GM23338 (cell line): ENCODE results near the gene RMDN3. TPM values are rescaled to one million over a fixed set of nuclear protein-coding genes. Genes with fewer than 3 reads are reported as not detected.

ENCODE experiments used
- ATAC-seq: fragments of 200-7000 bp; cut with Tn5 transposase; 3 replicates; pipeline ENCODE4 v1.9.1; 2020
- DNase-seq: peaks from one replicate; pipeline ENCODE4 v3.0.0-alpha.2; 2015; ENCODE audit warnings: low spot score
- H2AFZ ChIP-seq: fragments of 200-600 bp; sonication (generic); 2 replicates; pipeline ENCODE4 v1.8.0; 2016; ENCODE audit warnings: antibody characterized with exemption, mild to moderate bottlenecking, moderate library complexity
- H3F3A ChIP-seq: fragments of 200-600 bp; sonication (generic); replicated peaks from 2 replicates; pipeline ENCODE4 v1.8.0; 2017; ENCODE audit warnings: antibody characterized with exemption, mixed run types, low read depth
- H3K27ac ChIP-seq: fragments of 200-600 bp; sonication (generic); 2 replicates; pipeline ENCODE4 v1.6.1; 2016; ENCODE audit warnings: low read depth
- H3K27me3 ChIP-seq: fragments of 200-600 bp; sonication (generic); 2 replicates; pipeline ENCODE4 v1.8.0; 2016; ENCODE audit warnings: mild to moderate bottlenecking, mixed run types, moderate library complexity; ENCODE audit not compliant: insufficient read depth
- H3K36me3 ChIP-seq: fragments of 200-600 bp; sonication (generic); 2 replicates; pipeline ENCODE4 v1.8.0; 2016; ENCODE audit warnings: mild to moderate bottlenecking; ENCODE audit not compliant: insufficient read depth
- H3K4me1 ChIP-seq: fragments of 200-600 bp; sonication (generic); 2 replicates; pipeline ENCODE4 v1.8.0; 2016; ENCODE audit warnings: mild to moderate bottlenecking, moderate library complexity; ENCODE audit not compliant: insufficient read depth
- H3K4me2 ChIP-seq: fragments of 200-600 bp; sonication (generic); 2 replicates; pipeline ENCODE4 v1.7.1; 2017; ENCODE audit warnings: mixed run types
- H3K4me3 ChIP-seq: fragments of 200-600 bp; sonication (generic); 2 replicates; pipeline ENCODE4 v1.6.1; 2016; ENCODE audit warnings: mixed run types
- H3K79me2 ChIP-seq: fragments of 200-600 bp; sonication (generic); replicated peaks from 2 replicates; pipeline ENCODE4 v1.8.0; 2017; ENCODE audit warnings: mild to moderate bottlenecking; ENCODE audit not compliant: insufficient read depth
- H3K9me2 ChIP-seq: fragments of 200-600 bp; sonication (generic); 2 replicates; pipeline ENCODE4 v1.8.0; 2017; ENCODE audit not compliant: insufficient read depth
- H4K20me1 ChIP-seq: fragments of 200-600 bp; sonication (generic); replicated peaks from 2 replicates; pipeline ENCODE4 v1.8.0; 2017; ENCODE audit warnings: mild to moderate bottlenecking; ENCODE audit not compliant: insufficient read depth
- H3K27ac Mint-ChIP-seq: 2 replicates; pipeline ENCODE4 v1.8.0; 2020; ENCODE audit warnings: inconsistent platforms, mild to moderate bottlenecking, moderate library complexity, mixed read lengths
- H3K27me3 Mint-ChIP-seq: 3 replicates; pipeline ENCODE4 v1.8.0; 2022; ENCODE audit warnings: low read depth, mild to moderate bottlenecking, moderate library complexity, mixed read lengths, inconsistent platforms; ENCODE audit not compliant: insufficient read depth, poor library complexity
- H3K36me3 Mint-ChIP-seq: 3 replicates; pipeline ENCODE4 v1.8.0; 2021; ENCODE audit warnings: low read depth, mild to moderate bottlenecking, inconsistent platforms, moderate library complexity, mixed read lengths
- H3K4me1 Mint-ChIP-seq: 3 replicates; pipeline ENCODE4 v1.8.0; 2020; ENCODE audit warnings: mild to moderate bottlenecking, inconsistent platforms, mixed read lengths
- H3K4me3 Mint-ChIP-seq: 3 replicates; pipeline ENCODE4 v1.8.0; 2021; ENCODE audit warnings: moderate library complexity, mild to moderate bottlenecking, inconsistent platforms, mixed read lengths
- H3K9me3 Mint-ChIP-seq: 3 replicates; pipeline ENCODE4 v1.8.0; 2020; ENCODE audit warnings: moderate library complexity, mild to moderate bottlenecking, inconsistent platforms, mixed read lengths
- EZH2phosphoT487 ChIP-seq: fragments of 200-600 bp; sonication (generic); IDR thresholded peaks from one replicate; pipeline ENCODE4 v1.8.1; 2018; ENCODE audit warnings: antibody characterized with exemption; ENCODE audit not compliant: unreplicated experiment
- JUNB ChIP-seq: IDR thresholded peaks from one replicate; pipeline ENCODE4 v1.6.1; 2016; ENCODE audit warnings: antibody characterized with exemption; ENCODE audit not compliant: unreplicated experiment
- NANOG ChIP-seq: IDR thresholded peaks from 2 replicates; pipeline ENCODE4 v1.6.1; 2016; ENCODE audit warnings: antibody characterized with exemption, borderline replicate concordance
- POLR2AphosphoS5 ChIP-seq: IDR thresholded peaks from 2 replicates; pipeline ENCODE4 v1.6.1; 2016; ENCODE audit warnings: antibody characterized with exemption, low read depth
- STAT1 ChIP-seq: IDR thresholded peaks from one replicate; pipeline ENCODE4 v1.6.1; 2016; ENCODE audit warnings: antibody characterized with exemption; ENCODE audit not compliant: unreplicated experiment
- ZNF114 ChIP-seq: fragments of 250-450 bp; sonication (Bioruptor Pico); IDR thresholded peaks from 2 replicates; pipeline ENCODE4 v1.5.0; 2020; ENCODE audit warnings: mild to moderate bottlenecking, moderate library complexity
- ZNF331 ChIP-seq: fragments of 250-450 bp; sonication (Bioruptor Pico); IDR thresholded peaks from 2 replicates; pipeline ENCODE4 v1.5.0; 2020; ENCODE audit warnings: low read depth, mild to moderate bottlenecking, moderate library complexity
- polyA plus RNA-seq: library from polyadenylated mRNA; unstranded; fragments of >200 nt; fragmentation: Nextera tagmentation; extraction: Ambion mirVana; gene quantifications from 2 replicates; pipeline ENCODE4 v1.2.1, GENCODE V29; 2016
- total RNA-seq: library from RNA; depleted of rRNA; stranded (reverse); fragments of >200 nt; shearing (Covaris generic); gene quantifications from 2 replicates; pipeline ENCODE4 v1.2.3, GENCODE V29; 2014
- TF ChIP-seq, protein P1 (sequence below): IDR thresholded peaks from one replicate; pipeline ENCODE4 v1.6.1; 2018; ENCODE audit warnings: antibody characterized with exemption; ENCODE audit not compliant: unreplicated experiment
- TF ChIP-seq, protein P2 (sequence below): fragments of 250-450 bp; sonication (Bioruptor Pico); IDR thresholded peaks from 2 replicates; pipeline ENCODE4 v1.5.0; 2020; ENCODE audit warnings: mild to moderate bottlenecking, moderate library complexity
- TF ChIP-seq, protein P3 (sequence below): IDR thresholded peaks from 2 replicates; pipeline ENCODE4 v1.6.1; 2016; ENCODE audit warnings: antibody characterized with exemption
- TF ChIP-seq, protein P4 (sequence below), 2 experiments: fragments of 200-600 bp in 1 of 2; sonication (generic) in 1 of 2; conservative IDR thresholded peaks; 2 replicates each; pipeline versions ENCODE4 v1.5.1 to v1.6.1; 2016 to 2017; ENCODE audit warnings: antibody characterized with exemption in 2 of 2, low read depth in 2 of 2, mild to moderate bottlenecking in 2 of 2, moderate library complexity in 1 of 2

The RMDN3 gene
- total and polyA plus RNA-seq, 2 experiments from 2014 or later: 15.6 to 17.0 TPM

DNA sequence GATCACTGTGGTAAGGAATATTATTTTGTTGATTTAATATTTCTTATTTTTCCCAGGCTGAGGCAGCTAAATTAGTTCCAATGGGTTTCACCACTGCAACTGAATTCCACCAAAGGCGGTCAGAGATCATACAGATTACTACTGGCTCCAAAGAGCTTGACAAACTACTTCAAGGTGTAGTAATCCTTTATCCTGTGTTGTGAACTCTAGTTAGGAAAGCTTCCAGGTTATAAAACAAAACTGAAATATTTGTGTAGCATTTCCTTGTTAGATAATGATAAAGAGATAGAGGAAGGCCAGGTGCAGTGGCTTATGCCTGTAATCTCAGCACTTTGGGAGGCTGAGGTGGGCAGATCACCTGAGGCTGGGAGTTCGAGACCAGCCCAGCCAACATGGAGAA is 48.9 kb downstream of the RMDN3 start:
- H3K27ac Mint-ChIP-seq: no peak overlapping the region
- H3F3A ChIP-seq: 0 out of 2 replicates have a peak, but pooled peaks cover 2% of the 10 kb centered on the region
- H3K27me3 ChIP-seq: no peaks in the 10 kb centered on the region
- H3K4me3 Mint-ChIP-seq: no peak overlapping the region
- H3K4me2 ChIP-seq: no peak overlapping the region
- peaks cover 68% of the 10 kb centered on the region for H3K36me3 Mint-ChIP-seq
- H3K4me1 ChIP-seq: no peaks in the 10 kb centered on the region
- no peaks in the 10 kb centered on the region for H3K9me3 Mint-ChIP-seq
- TF ChIP-seq, protein P1, sequence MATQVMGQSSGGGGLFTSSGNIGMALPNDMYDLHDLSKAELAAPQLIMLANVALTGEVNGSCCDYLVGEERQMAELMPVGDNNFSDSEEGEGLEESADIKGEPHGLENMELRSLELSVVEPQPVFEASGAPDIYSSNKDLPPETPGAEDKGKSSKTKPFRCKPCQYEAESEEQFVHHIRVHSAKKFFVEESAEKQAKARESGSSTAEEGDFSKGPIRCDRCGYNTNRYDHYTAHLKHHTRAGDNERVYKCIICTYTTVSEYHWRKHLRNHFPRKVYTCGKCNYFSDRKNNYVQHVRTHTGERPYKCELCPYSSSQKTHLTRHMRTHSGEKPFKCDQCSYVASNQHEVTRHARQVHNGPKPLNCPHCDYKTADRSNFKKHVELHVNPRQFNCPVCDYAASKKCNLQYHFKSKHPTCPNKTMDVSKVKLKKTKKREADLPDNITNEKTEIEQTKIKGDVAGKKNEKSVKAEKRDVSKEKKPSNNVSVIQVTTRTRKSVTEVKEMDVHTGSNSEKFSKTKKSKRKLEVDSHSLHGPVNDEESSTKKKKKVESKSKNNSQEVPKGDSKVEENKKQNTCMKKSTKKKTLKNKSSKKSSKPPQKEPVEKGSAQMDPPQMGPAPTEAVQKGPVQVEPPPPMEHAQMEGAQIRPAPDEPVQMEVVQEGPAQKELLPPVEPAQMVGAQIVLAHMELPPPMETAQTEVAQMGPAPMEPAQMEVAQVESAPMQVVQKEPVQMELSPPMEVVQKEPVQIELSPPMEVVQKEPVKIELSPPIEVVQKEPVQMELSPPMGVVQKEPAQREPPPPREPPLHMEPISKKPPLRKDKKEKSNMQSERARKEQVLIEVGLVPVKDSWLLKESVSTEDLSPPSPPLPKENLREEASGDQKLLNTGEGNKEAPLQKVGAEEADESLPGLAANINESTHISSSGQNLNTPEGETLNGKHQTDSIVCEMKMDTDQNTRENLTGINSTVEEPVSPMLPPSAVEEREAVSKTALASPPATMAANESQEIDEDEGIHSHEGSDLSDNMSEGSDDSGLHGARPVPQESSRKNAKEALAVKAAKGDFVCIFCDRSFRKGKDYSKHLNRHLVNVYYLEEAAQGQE: no peak
- TF ChIP-seq POLR2AphosphoS5 (no peak), EZH2phosphoT487 (no peak), JUNB (no peak), STAT1 (no peak), ZNF114 (no peak), NANOG (no peak), ZNF331 (CRISPR knock-in tag) (no peak)
- TF ChIP-seq, protein P2, sequence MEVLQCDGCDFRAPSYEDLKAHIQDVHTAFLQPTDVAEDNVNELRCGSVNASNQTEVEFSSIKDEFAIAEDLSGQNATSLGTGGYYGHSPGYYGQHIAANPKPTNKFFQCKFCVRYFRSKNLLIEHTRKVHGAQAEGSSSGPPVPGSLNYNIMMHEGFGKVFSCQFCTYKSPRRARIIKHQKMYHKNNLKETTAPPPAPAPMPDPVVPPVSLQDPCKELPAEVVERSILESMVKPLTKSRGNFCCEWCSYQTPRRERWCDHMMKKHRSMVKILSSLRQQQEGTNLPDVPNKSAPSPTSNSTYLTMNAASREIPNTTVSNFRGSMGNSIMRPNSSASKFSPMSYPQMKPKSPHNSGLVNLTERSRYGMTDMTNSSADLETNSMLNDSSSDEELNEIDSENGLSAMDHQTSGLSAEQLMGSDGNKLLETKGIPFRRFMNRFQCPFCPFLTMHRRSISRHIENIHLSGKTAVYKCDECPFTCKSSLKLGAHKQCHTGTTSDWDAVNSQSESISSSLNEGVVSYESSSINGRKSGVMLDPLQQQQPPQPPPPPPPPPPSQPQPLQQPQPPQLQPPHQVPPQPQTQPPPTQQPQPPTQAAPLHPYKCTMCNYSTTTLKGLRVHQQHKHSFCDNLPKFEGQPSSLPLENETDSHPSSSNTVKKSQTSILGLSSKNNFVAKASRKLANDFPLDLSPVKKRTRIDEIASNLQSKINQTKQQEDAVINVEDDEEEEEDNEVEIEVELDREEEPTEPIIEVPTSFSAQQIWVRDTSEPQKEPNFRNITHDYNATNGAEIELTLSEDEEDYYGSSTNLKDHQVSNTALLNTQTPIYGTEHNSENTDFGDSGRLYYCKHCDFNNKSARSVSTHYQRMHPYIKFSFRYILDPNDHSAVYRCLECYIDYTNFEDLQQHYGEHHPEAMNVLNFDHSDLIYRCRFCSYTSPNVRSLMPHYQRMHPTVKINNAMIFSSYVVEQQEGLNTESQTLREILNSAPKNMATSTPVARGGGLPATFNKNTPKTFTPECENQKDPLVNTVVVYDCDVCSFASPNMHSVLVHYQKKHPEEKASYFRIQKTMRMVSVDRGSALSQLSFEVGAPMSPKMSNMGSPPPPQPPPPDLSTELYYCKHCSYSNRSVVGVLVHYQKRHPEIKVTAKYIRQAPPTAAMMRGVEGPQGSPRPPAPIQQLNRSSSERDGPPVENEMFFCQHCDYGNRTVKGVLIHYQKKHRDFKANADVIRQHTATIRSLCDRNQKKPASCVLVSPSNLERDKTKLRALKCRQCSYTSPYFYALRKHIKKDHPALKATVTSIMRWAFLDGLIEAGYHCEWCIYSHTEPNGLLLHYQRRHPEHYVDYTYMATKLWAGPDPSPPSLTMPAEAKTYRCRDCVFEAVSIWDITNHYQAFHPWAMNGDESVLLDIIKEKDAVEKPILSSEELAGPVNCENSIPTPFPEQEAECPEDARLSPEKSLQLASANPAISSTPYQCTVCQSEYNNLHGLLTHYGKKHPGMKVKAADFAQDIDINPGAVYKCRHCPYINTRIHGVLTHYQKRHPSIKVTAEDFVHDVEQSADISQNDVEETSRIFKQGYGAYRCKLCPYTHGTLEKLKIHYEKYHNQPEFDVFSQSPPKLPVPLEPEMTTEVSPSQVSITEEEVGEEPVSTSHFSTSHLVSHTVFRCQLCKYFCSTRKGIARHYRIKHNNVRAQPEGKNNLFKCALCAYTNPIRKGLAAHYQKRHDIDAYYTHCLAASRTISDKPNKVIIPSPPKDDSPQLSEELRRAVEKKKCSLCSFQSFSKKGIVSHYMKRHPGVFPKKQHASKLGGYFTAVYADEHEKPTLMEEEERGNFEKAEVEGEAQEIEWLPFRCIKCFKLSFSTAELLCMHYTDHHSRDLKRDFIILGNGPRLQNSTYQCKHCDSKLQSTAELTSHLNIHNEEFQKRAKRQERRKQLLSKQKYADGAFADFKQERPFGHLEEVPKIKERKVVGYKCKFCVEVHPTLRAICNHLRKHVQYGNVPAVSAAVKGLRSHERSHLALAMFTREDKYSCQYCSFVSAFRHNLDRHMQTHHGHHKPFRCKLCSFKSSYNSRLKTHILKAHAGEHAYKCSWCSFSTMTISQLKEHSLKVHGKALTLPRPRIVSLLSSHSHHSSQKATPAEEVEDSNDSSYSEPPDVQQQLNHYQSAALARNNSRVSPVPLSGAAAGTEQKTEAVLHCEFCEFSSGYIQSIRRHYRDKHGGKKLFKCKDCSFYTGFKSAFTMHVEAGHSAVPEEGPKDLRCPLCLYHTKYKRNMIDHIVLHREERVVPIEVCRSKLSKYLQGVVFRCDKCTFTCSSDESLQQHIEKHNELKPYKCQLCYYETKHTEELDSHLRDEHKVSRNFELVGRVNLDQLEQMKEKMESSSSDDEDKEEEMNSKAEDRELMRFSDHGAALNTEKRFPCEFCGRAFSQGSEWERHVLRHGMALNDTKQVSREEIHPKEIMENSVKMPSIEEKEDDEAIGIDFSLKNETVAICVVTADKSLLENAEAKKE (CRISPR knock-in tag): no peak
- TF ChIP-seq, protein P3, sequence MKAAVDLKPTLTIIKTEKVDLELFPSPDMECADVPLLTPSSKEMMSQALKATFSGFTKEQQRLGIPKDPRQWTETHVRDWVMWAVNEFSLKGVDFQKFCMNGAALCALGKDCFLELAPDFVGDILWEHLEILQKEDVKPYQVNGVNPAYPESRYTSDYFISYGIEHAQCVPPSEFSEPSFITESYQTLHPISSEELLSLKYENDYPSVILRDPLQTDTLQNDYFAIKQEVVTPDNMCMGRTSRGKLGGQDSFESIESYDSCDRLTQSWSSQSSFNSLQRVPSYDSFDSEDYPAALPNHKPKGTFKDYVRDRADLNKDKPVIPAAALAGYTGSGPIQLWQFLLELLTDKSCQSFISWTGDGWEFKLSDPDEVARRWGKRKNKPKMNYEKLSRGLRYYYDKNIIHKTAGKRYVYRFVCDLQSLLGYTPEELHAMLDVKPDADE: no peak
- TF ChIP-seq, protein P4, sequence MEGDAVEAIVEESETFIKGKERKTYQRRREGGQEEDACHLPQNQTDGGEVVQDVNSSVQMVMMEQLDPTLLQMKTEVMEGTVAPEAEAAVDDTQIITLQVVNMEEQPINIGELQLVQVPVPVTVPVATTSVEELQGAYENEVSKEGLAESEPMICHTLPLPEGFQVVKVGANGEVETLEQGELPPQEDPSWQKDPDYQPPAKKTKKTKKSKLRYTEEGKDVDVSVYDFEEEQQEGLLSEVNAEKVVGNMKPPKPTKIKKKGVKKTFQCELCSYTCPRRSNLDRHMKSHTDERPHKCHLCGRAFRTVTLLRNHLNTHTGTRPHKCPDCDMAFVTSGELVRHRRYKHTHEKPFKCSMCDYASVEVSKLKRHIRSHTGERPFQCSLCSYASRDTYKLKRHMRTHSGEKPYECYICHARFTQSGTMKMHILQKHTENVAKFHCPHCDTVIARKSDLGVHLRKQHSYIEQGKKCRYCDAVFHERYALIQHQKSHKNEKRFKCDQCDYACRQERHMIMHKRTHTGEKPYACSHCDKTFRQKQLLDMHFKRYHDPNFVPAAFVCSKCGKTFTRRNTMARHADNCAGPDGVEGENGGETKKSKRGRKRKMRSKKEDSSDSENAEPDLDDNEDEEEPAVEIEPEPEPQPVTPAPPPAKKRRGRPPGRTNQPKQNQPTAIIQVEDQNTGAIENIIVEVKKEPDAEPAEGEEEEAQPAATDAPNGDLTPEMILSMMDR (conservative IDR thresholded peaks at IDR 0.05; ENCODE audit: low read depth in 2 of 2): no peak
- ATAC-seq (no peak), DNase-seq (no peak)
- H3K36me3 ChIP-seq: peaks cover 55% of the 10 kb centered on the region
- H3K79me2 ChIP-seq: no peaks in the 10 kb centered on the region
- no peak overlapping the region for H2AFZ ChIP-seq
- H3K4me1 Mint-ChIP-seq: no peaks in the 10 kb centered on the region
- H3K27ac ChIP-seq: no peak overlapping the region
- peaks cover 2% of the 10 kb centered on the region for H3K27me3 Mint-ChIP-seq
- peaks cover 7% of the 10 kb centered on the region; the same call in 1 of the 2 replicates for H4K20me1 ChIP-seq
- no peaks in the 10 kb centered on the region for H3K9me2 ChIP-seq
- no peak overlapping the region for H3K4me3 ChIP-seq
